Esophagus squamous epithelium (tissue), 4 donors: ENCODE data around the gene CAMK1D.

Experiments used
- POLR2A ChIP-seq, 4 donors: fragments of 450-650 bp; IDR thresholded peaks; one replicate each; pipeline ENCODE4 v1.6.1; 2017; ENCODE audit warnings: antibody characterized with exemption in 4 of 4, mild to moderate bottlenecking in 4 of 4, moderate library complexity in 3 of 4
- TF ChIP-seq, protein P1 (sequence below), 6 experiments: fragments of 450-650 bp in 4 of 6; fragments of 200-600 bp in 2 of 6; sonication (generic) in 2 of 6; IDR thresholded peaks; one replicate each; pipeline ENCODE4 v1.5.1; 2016 to 2019; ENCODE audit warnings: antibody characterized with exemption in 6 of 6, mild to moderate bottlenecking in 4 of 6, moderate library complexity in 4 of 6

DNA sequence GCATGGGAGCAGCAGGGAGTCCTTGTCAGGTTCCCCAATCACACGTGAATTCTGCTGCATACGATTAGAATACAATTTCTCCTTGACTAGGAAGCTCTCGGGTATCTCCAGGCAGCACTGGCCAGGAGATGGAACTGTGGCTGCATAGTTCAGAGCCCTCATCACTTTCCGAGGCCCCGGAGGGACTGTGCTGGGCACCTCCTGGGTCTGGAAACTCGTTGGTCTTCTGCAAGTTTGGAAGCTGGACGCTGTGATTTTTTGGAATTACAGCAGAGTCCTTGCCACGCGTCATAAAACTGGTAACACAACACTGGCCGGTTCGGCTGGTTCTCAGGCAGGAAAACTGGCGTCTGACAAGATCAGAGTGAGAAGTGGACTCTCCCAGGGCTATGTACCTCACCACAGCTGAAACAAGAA, 436.1 kb downstream of the CAMK1D start:
- TF ChIP-seq, protein P1, sequence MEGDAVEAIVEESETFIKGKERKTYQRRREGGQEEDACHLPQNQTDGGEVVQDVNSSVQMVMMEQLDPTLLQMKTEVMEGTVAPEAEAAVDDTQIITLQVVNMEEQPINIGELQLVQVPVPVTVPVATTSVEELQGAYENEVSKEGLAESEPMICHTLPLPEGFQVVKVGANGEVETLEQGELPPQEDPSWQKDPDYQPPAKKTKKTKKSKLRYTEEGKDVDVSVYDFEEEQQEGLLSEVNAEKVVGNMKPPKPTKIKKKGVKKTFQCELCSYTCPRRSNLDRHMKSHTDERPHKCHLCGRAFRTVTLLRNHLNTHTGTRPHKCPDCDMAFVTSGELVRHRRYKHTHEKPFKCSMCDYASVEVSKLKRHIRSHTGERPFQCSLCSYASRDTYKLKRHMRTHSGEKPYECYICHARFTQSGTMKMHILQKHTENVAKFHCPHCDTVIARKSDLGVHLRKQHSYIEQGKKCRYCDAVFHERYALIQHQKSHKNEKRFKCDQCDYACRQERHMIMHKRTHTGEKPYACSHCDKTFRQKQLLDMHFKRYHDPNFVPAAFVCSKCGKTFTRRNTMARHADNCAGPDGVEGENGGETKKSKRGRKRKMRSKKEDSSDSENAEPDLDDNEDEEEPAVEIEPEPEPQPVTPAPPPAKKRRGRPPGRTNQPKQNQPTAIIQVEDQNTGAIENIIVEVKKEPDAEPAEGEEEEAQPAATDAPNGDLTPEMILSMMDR (IDR thresholded peaks at IDR 0.05) = no peak
- TF ChIP-seq POLR2A (IDR thresholded peaks at IDR 0.05) = no peak
